ENCODE data around the gene SLC9A5. TPM values are rescaled to one million over a fixed set of nuclear protein-coding genes. Genes with fewer than 3 reads are reported as not detected.

SLC9A5 gene
- total RNA-seq, 1 experiment from 2014 or later: 1.1 TPM

DNA sequence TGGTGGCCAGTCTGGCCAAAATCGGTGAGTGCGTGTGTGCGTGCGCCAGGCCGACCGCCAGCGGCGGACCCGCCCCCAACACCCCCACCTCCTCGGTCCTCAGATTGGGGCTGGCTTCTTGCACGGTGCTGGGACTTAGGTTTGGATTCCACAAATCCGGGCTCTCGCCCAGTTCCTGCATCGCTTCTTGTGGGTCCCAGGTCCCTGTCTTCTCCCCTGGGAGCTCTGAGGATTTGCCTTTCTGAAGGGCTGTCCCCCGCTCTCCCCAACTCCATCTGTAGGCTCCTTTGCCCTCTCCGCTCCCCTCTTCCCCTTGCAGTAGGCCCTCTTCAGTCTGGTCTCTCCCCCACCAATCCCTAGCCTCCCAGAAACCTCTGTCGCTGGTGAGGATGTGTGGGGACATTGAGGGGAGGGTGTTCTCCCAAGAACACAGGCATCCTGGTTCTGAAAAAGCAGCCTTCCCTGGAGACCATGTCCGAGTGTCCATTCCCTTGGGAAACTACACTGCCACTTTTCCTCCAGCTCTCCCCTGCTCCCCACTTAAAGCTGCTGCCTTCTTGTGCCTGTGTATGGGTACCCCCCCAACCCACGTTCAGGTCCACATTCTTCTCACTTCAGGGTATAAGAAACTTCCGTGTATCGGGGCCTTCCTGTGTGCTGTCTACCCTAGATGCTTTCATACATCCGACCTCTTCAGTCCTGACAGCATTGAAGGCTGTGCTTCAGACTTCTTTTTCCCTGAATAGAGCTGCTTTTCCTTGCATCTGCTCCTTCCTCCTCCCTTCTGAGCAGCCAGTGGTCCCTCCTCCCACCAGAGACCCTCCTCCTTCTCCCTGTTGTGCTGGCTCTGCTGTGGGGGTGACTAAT is 632 bp downstream of the SLC9A5 start:
- POLR2A ChIA-PET (ENCODE audit: unreplicated experiment): no interaction called here
- no peaks in the 10 kb centered on the region for H3K9me3 ChIP-seq (ENCODE audit: low read length)
- H3K9me2 ChIP-seq (replicated peaks; ENCODE audit: low read length): no peaks in the 10 kb centered on the region
- H3K4me3 ChIP-seq (ENCODE audit: low read length): peak overlapping the region; percentile 73
- ATAC-seq: no peak
- no peaks in the 10 kb centered on the region for H4K20me1 ChIP-seq (ENCODE audit: low read length)
- H2AFZ ChIP-seq (ENCODE audit: low read length): peak overlapping the region; percentile 94; the same call in 1 of the 2 replicates
- CTCF ChIA-PET: interaction anchor here (0.8 kb wide), 1 partner anchor 11 kb away, joined by 3 read pairs; no protein-coding TSS in a partner anchor
- H3K27me3 ChIP-seq (ENCODE audit: low read length): no peaks in the 10 kb centered on the region
- BruUV-seq (replicated peaks): no TSS peak
- H3K27ac ChIP-seq (ENCODE audit: low read length): no peak overlapping the region
- peak overlapping the region; percentile 95 for H3K4me2 ChIP-seq (ENCODE audit: low read length)
- TF ChIP-seq CTCF (conservative IDR thresholded peaks at IDR 0.05; ENCODE audit: low read depth, low read length) (no peak), EZH2phosphoT487 (IDR thresholded peaks at IDR 0.05; ENCODE audit: borderline replicate concordance, low read length) (no peak), EZH2 (IDR thresholded peaks at IDR 0.05; ENCODE audit: low read length, unreplicated experiment) (no peak)
- no peak overlapping the region; the same call in 1 of the 2 replicates for H3K9ac ChIP-seq (ENCODE audit: low read length)
- intact Hi-C loops (cut with micrococcal nuclease): loop anchor here (10.0 kb wide), 1 partner anchor 55 kb away; the partner anchor contains the start of genes E2F4, ELMO3 and EXOC3L1
- H3F3A ChIP-seq (ENCODE audit: low read length, unreplicated experiment): peaks cover 7% of the 10 kb centered on the region
- no peaks in the 10 kb centered on the region for H3K36me3 ChIP-seq (ENCODE audit: low read depth, low read length)
- no peak for DNase-seq
- H3K4me1 ChIP-seq (ENCODE audit: insufficient read depth, low read length): peaks cover 30% of the 10 kb centered on the region
- peaks cover 26% of the 10 kb centered on the region for H3K79me2 ChIP-seq (ENCODE audit: low read length)

DNA sequence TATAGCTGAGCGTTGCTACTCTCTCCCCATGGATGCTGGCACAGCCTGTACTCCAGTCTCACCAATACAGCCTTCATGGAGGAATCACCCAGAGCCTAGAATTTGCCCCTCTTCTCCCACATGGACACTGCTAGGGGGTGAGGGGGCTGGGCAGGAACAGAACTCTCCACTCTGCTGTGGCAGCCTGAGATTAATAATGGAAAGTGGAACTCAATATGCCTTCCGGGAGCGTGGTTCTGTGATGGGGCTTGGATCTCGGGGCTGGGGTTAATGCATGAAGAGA is 1.2 kb downstream of the SLC9A5 start:
- H3K9ac ChIP-seq (ENCODE audit: low read length): no peak overlapping the region
- no peaks in the 10 kb centered on the region for H3K36me3 ChIP-seq (ENCODE audit: low read depth, low read length)
- no peak overlapping the region for H3K27ac ChIP-seq (ENCODE audit: low read length)
- H3K4me3 ChIP-seq (ENCODE audit: low read length): no peak overlapping the region
- H2AFZ ChIP-seq (ENCODE audit: low read length): no peak overlapping the region
- intact Hi-C loops (cut with micrococcal nuclease): no loop called here
- DNase-seq (no peak), ATAC-seq (no peak)
- BruUV-seq (replicated peaks): no TSS peak
- H4K20me1 ChIP-seq (ENCODE audit: low read length): no peaks in the 10 kb centered on the region
- ChIA-PET CTCF (no interaction called here), POLR2A (ENCODE audit: unreplicated experiment) (no interaction called here)
- no peak for TF ChIP-seq CTCF (conservative IDR thresholded peaks at IDR 0.05; ENCODE audit: low read depth, low read length)
- no peak for TF ChIP-seq EZH2 (IDR thresholded peaks at IDR 0.05; ENCODE audit: low read length, unreplicated experiment)
- TF ChIP-seq EZH2phosphoT487 (IDR thresholded peaks at IDR 0.05; ENCODE audit: borderline replicate concordance, low read length): no peak
- peaks cover 21% of the 10 kb centered on the region for H3K79me2 ChIP-seq (ENCODE audit: low read length)
- no peaks in the 10 kb centered on the region for H3K9me3 ChIP-seq (ENCODE audit: low read length)
- H3K9me2 ChIP-seq (replicated peaks; ENCODE audit: low read length): no peaks in the 10 kb centered on the region
- H3K4me1 ChIP-seq (ENCODE audit: insufficient read depth, low read length): peaks cover 24% of the 10 kb centered on the region
- no peaks in the 10 kb centered on the region for H3K27me3 ChIP-seq (ENCODE audit: low read length)
- peak overlapping the region; percentile 95; the same call in 1 of the 2 replicates for H3K4me2 ChIP-seq (ENCODE audit: low read length)
- H3F3A ChIP-seq (ENCODE audit: low read length, unreplicated experiment): peaks cover 1% of the 10 kb centered on the region

Data from PC-3 (cell line).